Measurements from ENCODE around the gene ADGRA1. TPM values are rescaled to one million over a fixed set of nuclear protein-coding genes. Genes with fewer than 3 reads are reported as not detected.

Gene ADGRA1
- total RNA-seq, 4 donors from 2014 or later, result not detected

GRCh38 chr10:133158437-133158755, 70.7 kb downstream of the ADGRA1 start:
- 49 to 53% methylated on average over 9 to 12 of the region's 12 CpGs for WGBS, 2 donors
- no peaks in the 10 kb centered on the region for H3K36me3 ChIP-seq
- peaks cover 7 to 30% (median 12%) of the 10 kb centered on the region in 3 donors for H3K4me1 ChIP-seq
- peaks cover 3 to 55% (median 4%) of the 10 kb centered on the region in 4 donors for H3K27me3 ChIP-seq
- intact Hi-C loops (cut with DNase I), result no loop called here
- no peak overlapping the region for H3K4me3 ChIP-seq
- H3K9me3 ChIP-seq, result no peaks in the 10 kb centered on the region
- no peak overlapping the region for H3K27ac ChIP-seq
- TF ChIP-seq CTCF (IDR thresholded peaks at IDR 0.05), result no peak
- no peak for TF ChIP-seq POLR2A (IDR thresholded peaks at IDR 0.05)
- no peak for DNase-seq

GRCh38 chr10:133158756-133159610, 71.3 kb downstream of the ADGRA1 start:
- H3K27ac ChIP-seq, result no peak overlapping the region
- H3K9me3 ChIP-seq, result no peaks in the 10 kb centered on the region
- TF ChIP-seq POLR2A (IDR thresholded peaks at IDR 0.05), result no peak
- no peak for TF ChIP-seq CTCF (IDR thresholded peaks at IDR 0.05)
- H3K36me3 ChIP-seq, result no peaks in the 10 kb centered on the region
- WGBS, 2 donors, result 68% methylated on average over 4 of the region's 23 CpGs; no CpG with 5 or more reads in 1 of the 2 donors
- intact Hi-C loops (cut with DNase I), result no loop called here
- DNase-seq, result no peak
- no peak overlapping the region for H3K4me3 ChIP-seq
- H3K27me3 ChIP-seq, result peaks cover 3 to 59% (median 4%) of the 10 kb centered on the region in 4 donors
- H3K4me1 ChIP-seq, result peaks cover 7 to 30% (median 12%) of the 10 kb centered on the region in 3 donors

GRCh38 chr10:133159611-133159949, 71.9 kb downstream of the ADGRA1 start:
- Histone ChIP-seq H3K4me1 (peaks cover 7 to 30% (median 12%) of the 10 kb centered on the region in 3 donors), H3K9me3 (no peaks in the 10 kb centered on the region), H3K27me3 (peaks cover 3 to 65% (median 4%) of the 10 kb centered on the region in 4 donors), H3K4me3 (peak overlapping the region in 2 of 4 donors; percentile 55 to 72), H3K36me3 (no peaks in the 10 kb centered on the region), H3K27ac (no peak overlapping the region)
- intact Hi-C loops (cut with DNase I), result no loop called here
- DNase-seq, result no peak
- no CpG with 5 or more reads among the region's 18 CpGs for WGBS, 2 donors
- TF ChIP-seq POLR2A (IDR thresholded peaks at IDR 0.05) (no peak), CTCF (IDR thresholded peaks at IDR 0.05) (no peak)

- intact Hi-C loops (cut with DNase I), result no loop called here
- no peak for DNase-seq
- Histone ChIP-seq H3K27me3 (peaks cover 3 to 71% (median 4%) of the 10 kb centered on the region in 4 donors), H3K4me3 (peak within 1 kb of the TSS; percentile 45 to 72 (median 52)), H3K4me1 (peaks cover 7 to 30% (median 12%) of the 10 kb centered on the region in 3 donors), H3K27ac (no peak within 1 kb of the TSS), H3K36me3 (no peaks in the 10 kb centered on the region), H3K9me3 (no peaks in the 10 kb centered on the region)
- no peak for TF ChIP-seq CTCF (IDR thresholded peaks at IDR 0.05)
- TF ChIP-seq POLR2A (IDR thresholded peaks at IDR 0.05), result no peak
- no CpG with 5 or more reads among the region's 108 CpGs for WGBS, 2 donors
These were observed 72.5 kb downstream of the ADGRA1 start, which contains the start of gene KNDC1 for GRCh38 chr10:133159950-133160825. Gene KNDC1, plus strand, starts transcription at chr10:133160219. Its CDS starts 249 bp downstream, at chr10:133160468.
